Activated CD4-positive, alpha-beta T cell treated with anti-CD3 and anti-CD28 coated beads, Interleukin-2, amount 10 ng/mL, durations not matched to agents 7 days and 5 days (primary cell): ENCODE data around the gene FAM217B. TPM values are rescaled to one million over a fixed set of nuclear protein-coding genes. Genes with fewer than 3 reads are reported as not detected.

Experiments
- CTCF ChIA-PET: fragments of 350-600 bp; sonication (Branson Sonifier 250); formaldehyde crosslinking; loops from one replicate; lab custom pipeline; 2021; ENCODE audit warnings: antibody characterized with exemption; lab: Charles Lee
- POLR2A ChIA-PET: fragments of 350-600 bp; sonication (Branson Sonifier 250); formaldehyde crosslinking; loops from one replicate; lab custom pipeline; 2021; ENCODE audit warnings: antibody characterized with exemption; lab: Charles Lee
- DNase-seq: peaks from one replicate; pipeline ENCODE4 v3.0.0-alpha.2; 2020
- H3K27ac Mint-ChIP-seq: one replicate; pipeline ENCODE4 v1.8.0; 2021; ENCODE audit warnings: mild to moderate bottlenecking, moderate library complexity, mixed read lengths
- H3K27me3 Mint-ChIP-seq: one replicate; pipeline ENCODE4 v1.8.0; 2021; ENCODE audit warnings: mixed read lengths
- H3K36me3 Mint-ChIP-seq: one replicate; pipeline ENCODE4 v1.8.0; 2021; ENCODE audit warnings: low read depth, mixed read lengths
- H3K4me1 Mint-ChIP-seq: one replicate; pipeline ENCODE4 v1.8.0; 2021; ENCODE audit warnings: mixed read lengths
- H3K4me3 Mint-ChIP-seq: one replicate; pipeline ENCODE4 v1.8.0; 2021; ENCODE audit warnings: mild to moderate bottlenecking, moderate library complexity, mixed read lengths
- H3K9me3 Mint-ChIP-seq: one replicate; pipeline ENCODE4 v1.8.0; 2021; ENCODE audit warnings: mixed read lengths
- total RNA-seq, 2 experiments: library from RNA; stranded (reverse); gene quantifications; one replicate each; pipeline ENCODE4 v1.2.3, GENCODE V29; 2021

FAM217B gene
- total RNA-seq, result 10 to 100 TPM; 33.7 to 40.6 TPM

- Mint-ChIP-seq H3K27ac (peak within 1 kb of the TSS; percentile 98), H3K4me3 (peak within 1 kb of the TSS; percentile 95), H3K9me3 (no peaks in the 10 kb centered on the region), H3K36me3 (peaks cover 34% of the 10 kb centered on the region), H3K4me1 (peaks cover 40% of the 10 kb centered on the region), H3K27me3 (no peaks in the 10 kb centered on the region)
- DNase-seq, result peak; percentile 90
- ChIA-PET CTCF (interaction anchor here (1.0 to 2.2 kb wide), 4 partner anchors 8 to 13 kb away, joined by 4 to 8 read pairs (median 4); no protein-coding TSS in a partner anchor), POLR2A (interaction anchor here (0.6 kb wide), 1 partner anchor 165 kb away, joined by 4 read pairs; no protein-coding TSS in a partner anchor)
Measured at GRCh38 chr20:59940129-59940955, at the start of gene FAM217B, which contains the start of gene PPP1R3D. Gene FAM217B (plus strand): TSS chr20:59940389. CDS start chr20:59943944, 3,555 bp downstream. Gene PPP1R3D (minus strand): TSS chr20:59940305. CDS start chr20:59939931, 374 bp downstream.

- Mint-ChIP-seq H3K4me1 (no peaks in the 10 kb centered on the region), H3K36me3 (peaks cover 3% of the 10 kb centered on the region), H3K27ac (no peak overlapping the region), H3K4me3 (no peak overlapping the region), H3K9me3 (no peaks in the 10 kb centered on the region), H3K27me3 (peaks cover 2% of the 10 kb centered on the region)
- DNase-seq, result no peak
- CTCF ChIA-PET, result no interaction called here
- POLR2A ChIA-PET, result no interaction called here
Measured at GRCh38 chr20:59891581-59891980, 48.6 kb upstream of the FAM217B start.

- POLR2A ChIA-PET, result interaction anchor here (0.6 kb wide), 1 partner anchor 1893 kb away, joined by 4 read pairs; no protein-coding TSS in a partner anchor
- Mint-ChIP-seq H3K4me1 (no peaks in the 10 kb centered on the region), H3K4me3 (no peak overlapping the region), H3K36me3 (no peaks in the 10 kb centered on the region), H3K27ac (no peak overlapping the region), H3K27me3 (peaks cover 6% of the 10 kb centered on the region), H3K9me3 (no peaks in the 10 kb centered on the region)
- no peak for DNase-seq
- CTCF ChIA-PET, result no interaction called here
Measured at GRCh38 chr20:59895908-59896307, 44.3 kb upstream of the FAM217B start.

- no peaks in the 10 kb centered on the region for H3K4me1 Mint-ChIP-seq
- H3K27ac Mint-ChIP-seq, result no peak overlapping the region
- ChIA-PET CTCF (no interaction called here), POLR2A (no interaction called here)
- DNase-seq, result no peak
- H3K4me3 Mint-ChIP-seq, result no peak overlapping the region
- peaks cover 12% of the 10 kb centered on the region for H3K27me3 Mint-ChIP-seq
- no peaks in the 10 kb centered on the region for H3K9me3 Mint-ChIP-seq
- H3K36me3 Mint-ChIP-seq, result no peaks in the 10 kb centered on the region
Measured at GRCh38 chr20:59902470-59902869, 37.7 kb upstream of the FAM217B start.

- Mint-ChIP-seq H3K9me3 (no peaks in the 10 kb centered on the region), H3K27ac (no peak overlapping the region), H3K36me3 (no peaks in the 10 kb centered on the region), H3K27me3 (peaks cover 12% of the 10 kb centered on the region), H3K4me3 (no peak overlapping the region), H3K4me1 (no peaks in the 10 kb centered on the region)
- ChIA-PET POLR2A (no interaction called here), CTCF (no interaction called here)
- DNase-seq, result no peak
Measured at GRCh38 chr20:59903621-59904020, 36.6 kb upstream of the FAM217B start.

- no peak overlapping the region for H3K27ac Mint-ChIP-seq
- H3K4me3 Mint-ChIP-seq, result no peak overlapping the region
- CTCF ChIA-PET, result interaction anchor here (3.7 kb wide), 1 partner anchor 25 kb away, joined by 8 read pairs; the partner anchor contains the start of gene SYCP2
- no peaks in the 10 kb centered on the region for H3K9me3 Mint-ChIP-seq
- no peaks in the 10 kb centered on the region for H3K4me1 Mint-ChIP-seq
- H3K27me3 Mint-ChIP-seq, result peaks cover 3% of the 10 kb centered on the region
- H3K36me3 Mint-ChIP-seq, result no peaks in the 10 kb centered on the region
- POLR2A ChIA-PET, result no interaction called here
- DNase-seq, result no peak
Measured at GRCh38 chr20:59908855-59909254, 31.3 kb upstream of the FAM217B start.

GRCh38 chr20:59911041-59911440 lies 29.1 kb upstream of the FAM217B start:
- H3K4me1 Mint-ChIP-seq, result no peaks in the 10 kb centered on the region
- POLR2A ChIA-PET, result no interaction called here
- no peak for DNase-seq
- no peaks in the 10 kb centered on the region for H3K9me3 Mint-ChIP-seq
- peaks cover 3% of the 10 kb centered on the region for H3K27me3 Mint-ChIP-seq
- CTCF ChIA-PET, result interaction anchor here (3.7 kb wide), 1 partner anchor 23 kb away, joined by 8 read pairs; the partner anchor contains the start of gene SYCP2
- no peaks in the 10 kb centered on the region for H3K36me3 Mint-ChIP-seq
- H3K4me3 Mint-ChIP-seq, result no peak overlapping the region
- H3K27ac Mint-ChIP-seq, result no peak overlapping the region

GRCh38 chr20:59912609-59913008 lies 27.6 kb upstream of the FAM217B start:
- ChIA-PET CTCF (no interaction called here), POLR2A (no interaction called here)
- Mint-ChIP-seq H3K36me3 (no peaks in the 10 kb centered on the region), H3K4me3 (no peak overlapping the region), H3K4me1 (no peaks in the 10 kb centered on the region), H3K27ac (no peak overlapping the region), H3K9me3 (no peaks in the 10 kb centered on the region), H3K27me3 (no peaks in the 10 kb centered on the region)
- no peak for DNase-seq

GRCh38 chr20:59920944-59921343 lies 19.2 kb upstream of the FAM217B start:
- no peak for DNase-seq
- H3K36me3 Mint-ChIP-seq, result no peaks in the 10 kb centered on the region
- no peak overlapping the region for H3K4me3 Mint-ChIP-seq
- no peaks in the 10 kb centered on the region for H3K4me1 Mint-ChIP-seq
- ChIA-PET CTCF (no interaction called here), POLR2A (interaction anchor here (0.5 kb wide), 1 partner anchor 208 kb away, joined by 5 read pairs; no protein-coding TSS in a partner anchor)
- H3K27me3 Mint-ChIP-seq, result peaks cover 18% of the 10 kb centered on the region
- no peaks in the 10 kb centered on the region for H3K9me3 Mint-ChIP-seq
- H3K27ac Mint-ChIP-seq, result no peak overlapping the region

GRCh38 chr20:59923514-59923913 lies 16.7 kb upstream of the FAM217B start:
- Mint-ChIP-seq H3K9me3 (no peaks in the 10 kb centered on the region), H3K27ac (no peak overlapping the region), H3K27me3 (peaks cover 22% of the 10 kb centered on the region), H3K4me3 (no peak overlapping the region), H3K4me1 (no peaks in the 10 kb centered on the region), H3K36me3 (no peaks in the 10 kb centered on the region)
- no peak for DNase-seq
- ChIA-PET POLR2A (no interaction called here), CTCF (no interaction called here)

- ChIA-PET CTCF (interaction anchor here (0.8 kb wide), 1 partner anchor 9 kb away, joined by 3 read pairs; no protein-coding TSS in a partner anchor), POLR2A (no interaction called here)
- Mint-ChIP-seq H3K4me1 (no peaks in the 10 kb centered on the region), H3K27me3 (peaks cover 25% of the 10 kb centered on the region), H3K4me3 (no peak overlapping the region), H3K9me3 (no peaks in the 10 kb centered on the region), H3K36me3 (no peaks in the 10 kb centered on the region), H3K27ac (no peak overlapping the region)
- DNase-seq, result no peak
Measured at GRCh38 chr20:59925359-59925758, 14.8 kb upstream of the FAM217B start.

GRCh38 chr20:59925899-59926298 lies 14.3 kb upstream of the FAM217B start:
- H3K9me3 Mint-ChIP-seq, result no peaks in the 10 kb centered on the region
- H3K27ac Mint-ChIP-seq, result no peak overlapping the region
- H3K4me1 Mint-ChIP-seq, result no peaks in the 10 kb centered on the region
- H3K27me3 Mint-ChIP-seq, result peaks cover 25% of the 10 kb centered on the region
- H3K36me3 Mint-ChIP-seq, result no peaks in the 10 kb centered on the region
- no peak for DNase-seq
- POLR2A ChIA-PET, result no interaction called here
- no peak overlapping the region for H3K4me3 Mint-ChIP-seq
- CTCF ChIA-PET, result interaction anchor here (0.8 kb wide), 1 partner anchor 8 kb away, joined by 3 read pairs; no protein-coding TSS in a partner anchor
